Measurements from ENCODE around the gene TYROBP.
A peak's percentile ranks its signal among the peaks of the same experiment; 100 is the strongest.
"Not testable (repeated sequence)": the region's sequence is repeated elsewhere in the genome, so short reads cannot be mapped to it uniquely, and the experiment has no call there.

The TYROBP gene

DNA sequence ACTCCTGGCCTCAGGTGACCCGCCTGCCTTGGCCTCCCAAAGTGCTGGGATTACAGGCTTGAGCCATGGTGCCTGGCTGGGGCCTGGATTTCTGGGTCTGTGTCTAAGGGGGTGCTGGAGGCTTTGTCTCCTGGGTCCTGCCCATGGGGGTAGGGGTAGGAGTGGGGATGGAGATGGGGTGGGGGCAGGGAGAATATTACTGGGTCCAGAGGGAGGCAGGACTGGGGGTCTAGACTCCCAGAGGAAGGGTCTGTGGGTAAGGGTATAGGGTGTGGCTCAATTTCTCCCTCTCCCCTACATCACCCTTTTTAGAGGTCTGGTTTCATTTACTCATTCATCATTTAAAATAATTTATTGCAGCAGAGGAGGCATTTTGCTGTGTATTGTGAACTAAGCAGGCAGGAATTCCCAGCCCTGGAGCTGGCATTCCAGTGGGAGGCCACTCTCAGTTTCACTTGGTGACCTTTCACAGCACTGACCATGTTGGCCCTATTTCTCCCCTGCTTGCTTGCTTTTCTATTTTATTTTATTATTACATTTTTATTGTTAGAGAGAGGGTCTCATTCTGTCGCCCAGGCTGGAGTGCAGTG, 6.9 kb downstream of the TYROBP start:
- peak overlapping the region in 1 of 2 donors; percentile 81 for H3K9ac ChIP-seq (ENCODE audit: low read depth in 1 of 2, low read length in 2 of 2)
- peak overlapping the region in 1 of 2 donors; percentile 86 for H3K4me3 ChIP-seq (ENCODE audit: low read length in 2 of 2)

DNA sequence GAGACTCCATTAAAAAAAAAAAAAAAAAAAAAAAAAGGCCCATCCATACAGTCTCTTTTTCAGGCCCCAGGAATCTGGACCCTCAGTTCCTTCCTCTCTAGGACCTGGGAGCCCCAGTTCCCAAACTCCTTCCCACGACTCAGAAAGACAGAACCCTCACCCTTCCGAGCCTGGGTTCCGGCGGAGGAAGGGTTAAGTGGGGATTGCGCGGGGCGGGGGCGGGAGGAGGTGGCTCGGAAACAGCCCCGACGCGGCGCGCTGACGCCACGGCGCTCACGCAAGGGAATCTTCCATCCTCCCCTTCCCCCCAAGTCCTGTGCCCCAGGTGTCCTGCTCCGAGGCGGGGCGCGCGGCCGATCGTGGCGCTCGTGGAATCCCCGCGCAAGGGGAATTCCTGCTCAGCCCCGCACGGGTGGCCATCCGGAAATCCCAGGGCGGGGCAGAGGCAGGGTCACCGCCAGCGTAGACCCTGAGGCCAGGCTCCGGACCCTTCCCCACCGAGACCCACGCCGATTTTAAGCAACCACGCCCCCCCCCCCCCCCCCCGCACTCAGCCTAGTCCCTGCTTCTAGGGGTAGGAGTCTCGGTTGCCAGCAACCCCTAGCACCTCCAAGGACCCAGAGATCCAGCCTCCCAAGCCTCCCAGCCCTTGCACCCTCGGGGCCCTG, 8.4 kb downstream of the TYROBP start:
- Histone ChIP-seq H3K4me3 (ENCODE audit: low read length in 2 of 2) (peak overlapping the region; percentile 75 to 86), H3K27me3 (ENCODE audit: control insufficient read depth in 2 of 2, insufficient read depth in 2 of 2, low read length in 2 of 2) (no peaks in the 10 kb centered on the region), H3K4me1 (ENCODE audit: control insufficient read depth in 2 of 2, insufficient read depth in 2 of 2, low read length in 2 of 2) (peaks cover 8 to 15% of the 10 kb centered on the region in 2 donors), H3K36me3 (ENCODE audit: control insufficient read depth in 2 of 2, insufficient read depth in 2 of 2, low read length in 2 of 2) (peaks cover 7 to 22% of the 10 kb centered on the region in 2 donors), H3K9me3 (ENCODE audit: control insufficient read depth in 2 of 2, low read length in 2 of 2) (no peaks in the 10 kb centered on the region), H3K9ac (ENCODE audit: low read depth in 1 of 2, low read length in 2 of 2) (peak overlapping the region; percentile 79 to 81), H3K27ac (ENCODE audit: low read depth in 2 of 2, low read length in 2 of 2) (peak overlapping the region; percentile 79 to 88)

More for the DNA sequence above, 6.9 kb downstream of the TYROBP start:
- Histone ChIP-seq H3K9me3 (ENCODE audit: control insufficient read depth in 2 of 2, low read length in 2 of 2) (no peaks in the 10 kb centered on the region), H3K27ac (ENCODE audit: low read depth in 2 of 2, low read length in 2 of 2) (peak overlapping the region; percentile 12 to 85), H3K27me3 (ENCODE audit: control insufficient read depth in 2 of 2, insufficient read depth in 2 of 2, low read length in 2 of 2) (no peaks in the 10 kb centered on the region), H3K36me3 (ENCODE audit: control insufficient read depth in 2 of 2, insufficient read depth in 2 of 2, low read length in 2 of 2) (peaks cover 2 to 13% of the 10 kb centered on the region in 2 donors), H3K4me1 (ENCODE audit: control insufficient read depth in 2 of 2, insufficient read depth in 2 of 2, low read length in 2 of 2) (peaks cover 10 to 12% of the 10 kb centered on the region in 2 donors)

DNA sequence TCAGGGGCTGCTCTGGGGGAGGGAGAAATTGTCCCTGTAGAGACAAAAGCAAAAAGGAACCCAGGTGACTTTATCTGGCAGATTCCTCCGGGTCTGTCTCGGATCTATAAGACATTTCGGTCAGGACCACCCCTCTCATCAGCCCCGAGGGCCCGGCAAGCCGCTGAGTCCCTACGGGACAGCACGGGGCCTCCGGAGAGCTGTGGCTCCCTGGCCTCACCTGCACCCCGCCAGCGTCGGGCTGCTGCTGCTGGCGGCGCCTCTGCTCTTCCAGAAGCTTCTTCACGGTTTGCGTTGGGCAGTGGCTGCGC, 9.6 kb downstream of the TYROBP start:
- no peaks in the 10 kb centered on the region for H3K9me3 ChIP-seq (ENCODE audit: control insufficient read depth in 2 of 2, low read length in 2 of 2)
- peak overlapping the region; percentile 75 to 86 for H3K4me3 ChIP-seq (ENCODE audit: low read length in 2 of 2)
- peak overlapping the region; percentile 72 to 81 for H3K9ac ChIP-seq (ENCODE audit: low read depth in 1 of 2, low read length in 2 of 2)
- no peaks in the 10 kb centered on the region for H3K27me3 ChIP-seq (ENCODE audit: control insufficient read depth in 2 of 2, insufficient read depth in 2 of 2, low read length in 2 of 2)
- peak overlapping the region; percentile 79 to 88 for H3K27ac ChIP-seq (ENCODE audit: low read depth in 2 of 2, low read length in 2 of 2)
- H3K36me3 ChIP-seq (ENCODE audit: control insufficient read depth in 2 of 2, insufficient read depth in 2 of 2, low read length in 2 of 2), result peaks cover 7 to 28% of the 10 kb centered on the region in 2 donors
- H3K4me1 ChIP-seq (ENCODE audit: control insufficient read depth in 2 of 2, insufficient read depth in 2 of 2, low read length in 2 of 2), result peaks cover 8 to 15% of the 10 kb centered on the region in 2 donors

DNA sequence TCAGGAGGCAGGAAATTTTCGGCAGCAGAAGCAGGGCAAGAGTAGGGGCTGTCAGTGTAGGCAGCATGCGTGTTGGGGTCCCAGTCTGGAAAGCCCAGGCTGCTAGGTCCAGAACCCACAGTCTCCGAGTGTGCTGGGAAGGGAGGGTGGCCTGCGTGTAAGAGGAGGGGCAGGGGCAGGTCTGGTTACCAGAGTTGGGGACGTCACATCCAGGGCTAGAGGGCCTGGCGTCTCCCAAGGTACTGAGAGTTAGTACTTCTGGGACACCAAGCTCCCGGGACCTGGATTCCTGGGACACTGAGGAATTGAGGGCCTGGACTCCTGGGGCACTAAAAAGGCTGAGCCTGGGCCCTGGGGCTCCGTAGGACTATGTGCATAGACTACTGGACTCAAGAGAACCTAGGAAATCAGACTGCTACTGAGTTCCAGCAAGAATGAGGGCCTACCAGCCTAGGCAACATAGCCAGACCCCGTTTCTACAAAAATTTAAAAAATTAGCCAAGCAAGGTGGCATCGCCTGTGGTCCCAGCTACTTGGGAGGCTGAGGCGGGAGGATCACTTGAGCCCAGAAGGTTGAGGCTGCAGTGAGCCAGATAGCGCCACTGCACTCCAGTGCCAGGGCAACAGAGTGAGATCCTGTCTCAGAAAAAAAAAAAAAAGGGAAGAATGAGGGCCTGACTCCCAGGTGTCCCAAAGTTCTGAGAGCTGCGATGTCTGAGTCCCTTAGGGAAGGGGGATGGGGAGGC, 10.2 kb downstream of the TYROBP start:
- peak overlapping the region; percentile 72 to 81 for H3K9ac ChIP-seq (ENCODE audit: low read depth in 1 of 2, low read length in 2 of 2)
- H3K4me3 ChIP-seq (ENCODE audit: low read length in 2 of 2), result peak overlapping the region; percentile 75 to 86
- H3K27me3 ChIP-seq (ENCODE audit: control insufficient read depth in 2 of 2, insufficient read depth in 2 of 2, low read length in 2 of 2), result no peaks in the 10 kb centered on the region
- no peak overlapping the region for H3K27ac ChIP-seq (ENCODE audit: low read depth in 2 of 2, low read length in 2 of 2)
- H3K9me3 ChIP-seq (ENCODE audit: control insufficient read depth in 2 of 2, low read length in 2 of 2), result no peaks in the 10 kb centered on the region
- peaks cover 10 to 32% of the 10 kb centered on the region in 2 donors for H3K36me3 ChIP-seq (ENCODE audit: control insufficient read depth in 2 of 2, insufficient read depth in 2 of 2, low read length in 2 of 2)
- H3K4me1 ChIP-seq (ENCODE audit: control insufficient read depth in 2 of 2, insufficient read depth in 2 of 2, low read length in 2 of 2), result peaks cover 8 to 12% of the 10 kb centered on the region in 2 donors

- H3K27me3 ChIP-seq (ENCODE audit: control insufficient read depth in 2 of 2, insufficient read depth in 2 of 2, low read length in 2 of 2), result no peaks in the 10 kb centered on the region
- peaks cover 10 to 32% of the 10 kb centered on the region in 2 donors for H3K36me3 ChIP-seq (ENCODE audit: control insufficient read depth in 2 of 2, insufficient read depth in 2 of 2, low read length in 2 of 2)
- H3K9ac ChIP-seq (ENCODE audit: low read depth in 1 of 2, low read length in 2 of 2), result no peak overlapping the region
- no peaks in the 10 kb centered on the region for H3K9me3 ChIP-seq (ENCODE audit: control insufficient read depth in 2 of 2, low read length in 2 of 2)
- H3K4me3 ChIP-seq (ENCODE audit: low read length in 2 of 2), result no peak overlapping the region
- H3K4me1 ChIP-seq (ENCODE audit: control insufficient read depth in 2 of 2, insufficient read depth in 2 of 2, low read length in 2 of 2), result peaks cover 8 to 11% of the 10 kb centered on the region in 2 donors
- H3K27ac ChIP-seq (ENCODE audit: low read depth in 2 of 2, low read length in 2 of 2), result no peak overlapping the region
These were observed 11.5 kb downstream of the TYROBP start for GRCh38 chr19:35896643-35897040.

DNA sequence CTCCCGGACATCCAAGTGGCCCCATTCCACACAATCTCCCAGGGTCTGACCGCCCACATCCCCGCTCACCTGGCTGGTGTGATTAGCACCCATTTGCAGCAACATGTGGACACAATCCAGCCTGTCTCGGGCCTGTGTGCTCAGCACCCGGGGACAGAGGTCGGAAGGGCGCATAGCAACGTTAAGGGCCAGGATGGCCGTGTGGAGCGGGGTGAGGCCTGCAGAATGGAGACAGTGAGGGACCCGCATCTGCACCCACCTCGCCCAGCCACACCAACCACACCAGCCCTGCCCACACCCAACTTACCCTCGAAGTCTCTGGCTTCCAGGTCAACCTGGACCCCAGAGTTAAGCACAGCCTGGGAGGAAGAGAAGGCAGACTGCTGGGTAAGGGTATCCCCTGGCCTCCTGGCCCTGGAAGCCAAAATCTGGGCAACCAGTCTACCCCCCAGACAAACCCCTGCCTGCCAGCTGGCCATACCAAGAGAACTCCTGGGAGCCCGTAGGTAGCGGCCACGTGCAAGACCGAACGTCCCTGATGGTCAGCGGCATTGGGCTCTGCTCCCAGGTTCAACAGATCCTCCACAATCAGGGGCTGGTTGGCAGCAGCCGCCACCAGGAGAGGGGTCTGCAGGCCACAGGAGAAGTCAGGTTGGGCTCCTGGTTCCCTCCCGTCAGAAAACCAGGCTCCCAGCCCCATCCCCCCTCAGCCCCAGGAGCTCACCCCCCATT, 12.0 kb downstream of the TYROBP start:
- H3K4me3 ChIP-seq (ENCODE audit: low read length in 2 of 2), result no peak overlapping the region
- H3K36me3 ChIP-seq (ENCODE audit: control insufficient read depth in 2 of 2, insufficient read depth in 2 of 2, low read length in 2 of 2), result peaks cover 10 to 33% of the 10 kb centered on the region in 2 donors
- H3K27ac ChIP-seq (ENCODE audit: low read depth in 2 of 2, low read length in 2 of 2), result no peak overlapping the region
- no peaks in the 10 kb centered on the region for H3K9me3 ChIP-seq (ENCODE audit: control insufficient read depth in 2 of 2, low read length in 2 of 2)
- no peak overlapping the region for H3K9ac ChIP-seq (ENCODE audit: low read depth in 1 of 2, low read length in 2 of 2)
- H3K4me1 ChIP-seq (ENCODE audit: control insufficient read depth in 2 of 2, insufficient read depth in 2 of 2, low read length in 2 of 2), result peaks cover 7 to 8% of the 10 kb centered on the region in 2 donors
- no peaks in the 10 kb centered on the region for H3K27me3 ChIP-seq (ENCODE audit: control insufficient read depth in 2 of 2, insufficient read depth in 2 of 2, low read length in 2 of 2)

- Histone ChIP-seq H3K9me3 (ENCODE audit: control insufficient read depth in 2 of 2, low read length in 2 of 2) (no peaks in the 10 kb centered on the region), H3K4me3 (ENCODE audit: low read length in 2 of 2) (no peak overlapping the region), H3K27me3 (ENCODE audit: control insufficient read depth in 2 of 2, insufficient read depth in 2 of 2, low read length in 2 of 2) (no peaks in the 10 kb centered on the region), H3K4me1 (ENCODE audit: control insufficient read depth in 2 of 2, insufficient read depth in 2 of 2, low read length in 2 of 2) (peaks cover 7 to 8% of the 10 kb centered on the region in 2 donors), H3K36me3 (ENCODE audit: control insufficient read depth in 2 of 2, insufficient read depth in 2 of 2, low read length in 2 of 2) (peaks cover 22 to 50% of the 10 kb centered on the region in 2 donors), H3K27ac (ENCODE audit: low read depth in 2 of 2, low read length in 2 of 2) (no peak overlapping the region), H3K9ac (ENCODE audit: low read depth in 1 of 2, low read length in 2 of 2) (no peak overlapping the region)
These were observed 13.8 kb downstream of the TYROBP start for GRCh38 chr19:35894342-35894741.

DNA sequence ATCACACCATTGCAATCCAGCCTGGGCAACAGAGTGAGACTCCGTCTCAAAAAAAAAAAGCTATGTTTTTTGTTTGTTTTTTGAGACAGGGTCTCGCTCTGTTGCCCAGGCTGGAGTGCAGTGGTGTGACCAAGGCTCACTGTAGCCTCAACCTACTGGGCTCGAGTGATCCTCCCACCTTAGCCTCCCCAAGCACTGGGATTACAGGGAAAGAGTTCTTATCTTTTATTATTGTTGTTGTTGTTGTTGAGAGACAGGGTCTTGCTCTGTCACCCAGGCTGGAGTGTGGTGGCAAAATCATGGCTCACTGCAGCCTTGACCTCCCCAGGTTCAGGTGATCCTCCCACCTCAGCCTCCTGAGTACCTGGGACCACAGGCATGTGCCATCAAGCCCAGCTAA, 16.3 kb downstream of the TYROBP start:
- peaks cover 23 to 58% of the 10 kb centered on the region in 2 donors for H3K36me3 ChIP-seq (ENCODE audit: control insufficient read depth in 2 of 2, insufficient read depth in 2 of 2, low read length in 2 of 2)
- H3K27ac ChIP-seq (ENCODE audit: low read depth in 2 of 2, low read length in 2 of 2); H3K9me3 ChIP-seq (ENCODE audit: control insufficient read depth in 2 of 2, low read length in 2 of 2); H3K9ac ChIP-seq (ENCODE audit: low read depth in 1 of 2, low read length in 2 of 2); H3K27me3 ChIP-seq (ENCODE audit: control insufficient read depth in 2 of 2, insufficient read depth in 2 of 2, low read length in 2 of 2); H3K4me1 ChIP-seq (ENCODE audit: control insufficient read depth in 2 of 2, insufficient read depth in 2 of 2, low read length in 2 of 2); H3K4me3 ChIP-seq (ENCODE audit: low read length in 2 of 2): not testable (repeated sequence)

DNA sequence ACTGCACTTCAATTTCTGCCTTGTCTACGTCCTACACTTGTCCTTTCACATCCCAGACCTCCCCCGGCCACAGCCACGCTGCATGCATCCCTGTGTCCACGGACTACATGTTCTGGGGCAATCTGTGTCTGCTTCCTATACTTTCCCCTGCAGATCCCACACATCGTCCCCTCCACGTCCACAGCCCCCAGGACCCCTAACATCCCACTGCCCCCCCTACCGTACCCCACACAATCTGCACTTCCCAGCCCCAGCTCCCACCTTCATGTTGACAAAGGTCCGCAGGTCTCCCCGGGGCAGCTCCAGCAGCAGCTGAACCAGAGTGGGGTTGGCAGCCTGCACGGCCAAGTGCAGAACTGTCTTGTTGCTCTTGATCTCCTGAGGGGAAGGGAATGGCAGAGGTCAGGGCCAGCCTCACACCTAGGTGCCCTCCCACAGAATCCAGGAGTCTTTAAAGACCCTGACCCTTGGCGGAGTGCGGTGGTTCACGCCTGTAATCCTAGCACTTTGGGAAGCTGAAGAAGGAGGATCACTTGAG, 17.9 kb downstream of the TYROBP start:
- H3K4me1 ChIP-seq (ENCODE audit: control insufficient read depth in 2 of 2, insufficient read depth in 2 of 2, low read length in 2 of 2), result no peaks in the 10 kb centered on the region
- no peaks in the 10 kb centered on the region for H3K27me3 ChIP-seq (ENCODE audit: control insufficient read depth in 2 of 2, insufficient read depth in 2 of 2, low read length in 2 of 2)
- H3K4me3 ChIP-seq (ENCODE audit: low read length in 2 of 2), result no peak overlapping the region
- H3K27ac ChIP-seq (ENCODE audit: low read depth in 2 of 2, low read length in 2 of 2), result no peak overlapping the region
- H3K9me3 ChIP-seq (ENCODE audit: control insufficient read depth in 2 of 2, low read length in 2 of 2), result no peaks in the 10 kb centered on the region
- H3K36me3 ChIP-seq (ENCODE audit: control insufficient read depth in 2 of 2, insufficient read depth in 2 of 2, low read length in 2 of 2), result peaks cover 16 to 45% of the 10 kb centered on the region in 2 donors
- no peak overlapping the region for H3K9ac ChIP-seq (ENCODE audit: low read depth in 1 of 2, low read length in 2 of 2)
